Kidney (tissue), 14 donors: ENCODE results near the gene TYROBP. TPM values are rescaled to one million over a fixed set of nuclear protein-coding genes. Genes with fewer than 3 reads are reported as not detected.

Experiments used
- DNase-seq, 5 donors: peaks; one replicate each; pipeline ENCODE4 v3.0.0-alpha.2; 2013 to 2020
- FAIRE-seq: peaks from 2 replicates; lab custom pipeline; 2012; peaks lifted over from hg19 to GRCh38; lab: Jason Lieb, UNC
- H3K27ac ChIP-seq, 2 donors: one replicate each; pipeline ENCODE4 v1.7.0; 2013; ENCODE audit warnings: low read depth in 2 of 2, low read length in 2 of 2, inconsistent platforms in 1 of 2
- H3K27me3 ChIP-seq: one replicate; pipeline ENCODE4 v1.7.1; 2013; ENCODE audit warnings: low read length, inconsistent platforms; ENCODE audit not compliant: control insufficient read depth, insufficient read depth
- H3K36me3 ChIP-seq, 3 donors: one replicate each; pipeline versions ENCODE4 v1.7.0 to v1.7.1; 2013; ENCODE audit warnings: low read length in 3 of 3, control low read depth in 1 of 3, inconsistent platforms in 1 of 3; ENCODE audit not compliant: insufficient read depth in 3 of 3, control insufficient read depth in 2 of 3
- H3K4me1 ChIP-seq, 3 donors: one replicate each; pipeline versions ENCODE4 v1.7.0 to v1.7.1; 2013; ENCODE audit warnings: low read length in 3 of 3, inconsistent platforms in 1 of 3, low read depth in 1 of 3; ENCODE audit not compliant: control insufficient read depth in 2 of 3, insufficient read depth in 2 of 3
- H3K4me3 ChIP-seq, 3 donors: one replicate each; pipeline versions ENCODE4 v1.7.0 to v1.8.1; 2013; ENCODE audit warnings: low read length in 3 of 3, control low read depth in 1 of 3, inconsistent platforms in 1 of 3
- H3K9ac ChIP-seq, 3 donors: one replicate each; pipeline versions ENCODE4 v1.7.0 to v1.7.1; 2013; ENCODE audit warnings: low read length in 3 of 3, control low read depth in 1 of 3, inconsistent platforms in 1 of 3
- H3K9me3 ChIP-seq, 3 donors: one replicate each; pipeline versions ENCODE4 v1.7.0 to v1.7.1; 2013; ENCODE audit warnings: low read length in 3 of 3, control low read depth in 1 of 3, inconsistent platforms in 1 of 3; ENCODE audit not compliant: control insufficient read depth in 2 of 3, insufficient read depth in 1 of 3
- intact Hi-C: fragments of 100-400 bp; cut with DNase I; formaldehyde crosslinking; loops from one replicate; pipeline ENCODE4 v1.11.1; 2022
- polyA plus RNA-seq: library from polyadenylated mRNA; stranded (reverse); fragments of 350-450 nt; fragmentation: Illumina TruSeq; extraction: RNeasy Lipid Tissue Mini Kit (QIAGEN cat#74804); gene quantifications from one replicate; pipeline ENCODE4 v1.2.3, GENCODE V29; 2014; ENCODE audit warnings: low read depth, low replicate concordance; ENCODE audit not compliant: insufficient read depth
- total RNA-seq: library from RNA; stranded (reverse); fragmentation: NEBNext Ultra II Directional; extraction: Animal tissue kit (Norgen Biotek cat#: 25700); gene quantifications from one replicate; pipeline ENCODE4 v1.2.1, GENCODE V29; 2021
- TF ChIP-seq, protein P1 (sequence below): IDR thresholded peaks from 3 replicates; pipeline ENCODE4 v1.5.1; 2012; ENCODE audit warnings: mild to moderate bottlenecking, moderate library complexity, borderline replicate concordance; ENCODE audit not compliant: insufficient read depth; ENCODE audit errors: extremely low read depth
- donor health status: control.
- donor health status: control.
- donor health status: control.
- donor health status: control.
- donor health status: control.
- donor health status: DM: yes; HTN: yes; CAD: no.
- donor health status: Normal renal cell carcinoma (clear cell type).

Gene TYROBP
- total and polyA plus RNA-seq, 2 donors from 2014 or later: 64.2 to 77.6 TPM

DNA sequence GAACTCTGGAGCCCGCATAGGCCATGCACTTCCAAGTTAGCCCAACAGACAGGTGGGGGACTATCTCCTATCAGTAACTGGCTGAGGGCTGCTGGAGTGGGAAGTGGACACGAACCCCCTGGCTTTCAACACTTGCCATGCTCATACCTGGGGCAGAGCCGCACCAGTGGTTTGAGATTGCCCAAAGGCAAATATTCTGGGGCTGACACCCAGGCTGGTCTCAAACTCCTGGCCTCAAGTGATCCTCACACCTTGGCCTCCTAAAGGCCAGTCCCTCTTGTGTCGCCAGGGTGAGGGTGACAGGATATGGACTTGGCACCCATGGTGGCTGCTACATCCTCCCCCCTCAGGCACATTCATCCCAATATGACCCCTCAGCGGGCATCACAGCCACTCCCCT, 20.9 kb downstream of the TYROBP start:
- H3K27me3 ChIP-seq: no peaks in the 10 kb centered on the region
- FAIRE-seq (no peak), DNase-seq (no peak)
- no peaks in the 10 kb centered on the region for H3K9me3 ChIP-seq
- intact Hi-C loops: no loop called here
- no peaks in the 10 kb centered on the region for H3K4me1 ChIP-seq
- no peak overlapping the region for H3K27ac ChIP-seq
- TF ChIP-seq, protein P1, sequence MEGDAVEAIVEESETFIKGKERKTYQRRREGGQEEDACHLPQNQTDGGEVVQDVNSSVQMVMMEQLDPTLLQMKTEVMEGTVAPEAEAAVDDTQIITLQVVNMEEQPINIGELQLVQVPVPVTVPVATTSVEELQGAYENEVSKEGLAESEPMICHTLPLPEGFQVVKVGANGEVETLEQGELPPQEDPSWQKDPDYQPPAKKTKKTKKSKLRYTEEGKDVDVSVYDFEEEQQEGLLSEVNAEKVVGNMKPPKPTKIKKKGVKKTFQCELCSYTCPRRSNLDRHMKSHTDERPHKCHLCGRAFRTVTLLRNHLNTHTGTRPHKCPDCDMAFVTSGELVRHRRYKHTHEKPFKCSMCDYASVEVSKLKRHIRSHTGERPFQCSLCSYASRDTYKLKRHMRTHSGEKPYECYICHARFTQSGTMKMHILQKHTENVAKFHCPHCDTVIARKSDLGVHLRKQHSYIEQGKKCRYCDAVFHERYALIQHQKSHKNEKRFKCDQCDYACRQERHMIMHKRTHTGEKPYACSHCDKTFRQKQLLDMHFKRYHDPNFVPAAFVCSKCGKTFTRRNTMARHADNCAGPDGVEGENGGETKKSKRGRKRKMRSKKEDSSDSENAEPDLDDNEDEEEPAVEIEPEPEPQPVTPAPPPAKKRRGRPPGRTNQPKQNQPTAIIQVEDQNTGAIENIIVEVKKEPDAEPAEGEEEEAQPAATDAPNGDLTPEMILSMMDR: no peak
- H3K36me3 ChIP-seq: peaks cover 2 to 17% (median 7%) of the 10 kb centered on the region in 3 donors
- no peak overlapping the region for H3K9ac ChIP-seq
- no peak overlapping the region for H3K4me3 ChIP-seq

DNA sequence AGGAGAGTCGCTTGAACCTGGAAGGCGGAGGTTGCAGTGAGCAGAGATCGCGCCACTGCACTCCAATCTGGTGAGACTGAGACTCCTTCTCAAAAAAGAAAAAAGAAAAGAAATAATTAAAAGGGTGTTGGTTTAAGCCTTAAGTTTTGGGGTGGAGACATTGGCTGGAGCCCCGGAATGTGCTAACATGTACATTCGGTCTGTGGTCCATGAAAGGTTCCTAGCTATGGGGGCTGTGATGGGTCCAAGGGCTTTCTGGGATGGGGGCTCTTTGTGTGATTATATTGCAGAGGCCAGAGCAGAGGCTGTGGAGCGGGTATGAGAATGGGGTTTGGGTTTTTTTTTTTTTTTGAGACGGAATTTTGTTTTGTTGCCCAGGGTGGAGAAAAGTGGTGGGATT, 22.2 kb downstream of the TYROBP start:
- intact Hi-C loops: no loop called here
- DNase-seq: no peak
- TF ChIP-seq, protein P1: no peak
- no peak overlapping the region for H3K9ac ChIP-seq
- no peak overlapping the region for H3K4me3 ChIP-seq
- no peaks in the 10 kb centered on the region for H3K9me3 ChIP-seq
- FAIRE-seq: no peak
- no peak overlapping the region for H3K27ac ChIP-seq
- H3K27me3 ChIP-seq: no peaks in the 10 kb centered on the region
- no peaks in the 10 kb centered on the region for H3K4me1 ChIP-seq
- peaks cover 2 to 17% (median 7%) of the 10 kb centered on the region in 3 donors for H3K36me3 ChIP-seq

DNA sequence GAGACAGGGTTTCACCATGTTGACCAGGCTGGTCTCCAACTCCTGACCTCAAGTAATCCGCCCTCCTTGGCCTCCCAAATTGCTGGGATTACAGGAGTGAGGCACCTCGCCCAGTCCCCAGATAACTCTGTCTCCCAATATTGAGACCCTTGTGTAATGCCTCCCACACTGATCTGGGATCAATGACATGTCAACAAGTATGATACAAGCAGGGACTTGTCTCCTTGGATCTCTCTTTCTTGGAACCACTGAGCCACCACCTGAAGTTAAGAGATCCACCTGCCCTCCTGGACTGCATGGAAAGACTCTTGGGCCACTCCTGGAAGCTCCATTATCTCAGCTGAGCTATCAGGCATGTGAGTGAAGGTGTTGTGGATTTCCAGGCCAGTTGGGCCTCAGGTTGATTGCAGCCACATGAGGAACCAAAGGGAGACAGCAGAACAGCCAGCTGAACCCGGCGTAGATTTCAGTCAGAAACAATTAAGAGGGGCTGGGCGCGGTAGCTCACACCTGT, 22.8 kb downstream of the TYROBP start:
- TF ChIP-seq, protein P1: no peak
- H3K9ac ChIP-seq: no peak overlapping the region
- intact Hi-C loops: no loop called here
- DNase-seq: no peak
- H3K4me3 ChIP-seq: no peak overlapping the region
- H3K27me3 ChIP-seq: no peaks in the 10 kb centered on the region
- no peaks in the 10 kb centered on the region for H3K9me3 ChIP-seq
- no peak overlapping the region for H3K27ac ChIP-seq
- H3K36me3 ChIP-seq: peaks cover 2 to 17% (median 7%) of the 10 kb centered on the region in 3 donors
- no peaks in the 10 kb centered on the region for H3K4me1 ChIP-seq
- FAIRE-seq: no peak

DNA sequence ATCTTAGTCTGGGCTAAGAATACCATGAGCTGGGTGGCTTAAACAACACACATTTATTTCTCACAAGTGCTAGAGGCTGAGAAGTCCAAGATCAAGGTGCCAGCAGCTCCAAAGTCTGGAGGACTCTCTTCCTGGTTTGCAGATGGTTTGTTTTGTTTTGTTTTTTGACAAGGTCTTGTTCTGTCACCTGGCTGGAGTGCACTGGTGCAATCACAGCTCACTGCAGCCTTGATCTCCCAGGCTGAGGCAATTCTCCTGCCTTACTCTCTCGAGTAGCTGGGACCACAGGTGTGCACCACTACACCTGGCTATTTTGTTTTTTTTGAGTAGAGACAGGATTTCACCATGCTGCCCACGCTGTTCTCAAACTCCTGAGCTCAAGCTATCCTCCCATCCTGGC, 24.2 kb downstream of the TYROBP start:
- intact Hi-C loops: loop anchor here (5.0 kb wide), 1 partner anchor 48 kb away; no protein-coding TSS in a partner anchor
- no peaks in the 10 kb centered on the region for H3K27me3 ChIP-seq
- H3K36me3 ChIP-seq: peaks cover 0 to 9% (median 3%) of the 10 kb centered on the region in 3 donors
- no peak for DNase-seq
- H3K9ac ChIP-seq: no peak overlapping the region
- H3K4me3 ChIP-seq: no peak overlapping the region
- H3K4me1 ChIP-seq: no peaks in the 10 kb centered on the region
- H3K9me3 ChIP-seq: no peaks in the 10 kb centered on the region
- TF ChIP-seq, protein P1: no peak
- H3K27ac ChIP-seq: no peak overlapping the region
- FAIRE-seq: no peak
